ENCODE results near the gene RGS11. TPM values are rescaled to one million over a fixed set of nuclear protein-coding genes. Genes with fewer than 3 reads are reported as not detected.
A peak's percentile ranks its signal among the peaks of the same experiment; 100 is the strongest.

RGS11 gene
- total and polyA plus RNA-seq, 9 of the 15 experiments (the other 6 are each of a cell fraction or from before 2014, with no cell fraction given) = not detected

DNA sequence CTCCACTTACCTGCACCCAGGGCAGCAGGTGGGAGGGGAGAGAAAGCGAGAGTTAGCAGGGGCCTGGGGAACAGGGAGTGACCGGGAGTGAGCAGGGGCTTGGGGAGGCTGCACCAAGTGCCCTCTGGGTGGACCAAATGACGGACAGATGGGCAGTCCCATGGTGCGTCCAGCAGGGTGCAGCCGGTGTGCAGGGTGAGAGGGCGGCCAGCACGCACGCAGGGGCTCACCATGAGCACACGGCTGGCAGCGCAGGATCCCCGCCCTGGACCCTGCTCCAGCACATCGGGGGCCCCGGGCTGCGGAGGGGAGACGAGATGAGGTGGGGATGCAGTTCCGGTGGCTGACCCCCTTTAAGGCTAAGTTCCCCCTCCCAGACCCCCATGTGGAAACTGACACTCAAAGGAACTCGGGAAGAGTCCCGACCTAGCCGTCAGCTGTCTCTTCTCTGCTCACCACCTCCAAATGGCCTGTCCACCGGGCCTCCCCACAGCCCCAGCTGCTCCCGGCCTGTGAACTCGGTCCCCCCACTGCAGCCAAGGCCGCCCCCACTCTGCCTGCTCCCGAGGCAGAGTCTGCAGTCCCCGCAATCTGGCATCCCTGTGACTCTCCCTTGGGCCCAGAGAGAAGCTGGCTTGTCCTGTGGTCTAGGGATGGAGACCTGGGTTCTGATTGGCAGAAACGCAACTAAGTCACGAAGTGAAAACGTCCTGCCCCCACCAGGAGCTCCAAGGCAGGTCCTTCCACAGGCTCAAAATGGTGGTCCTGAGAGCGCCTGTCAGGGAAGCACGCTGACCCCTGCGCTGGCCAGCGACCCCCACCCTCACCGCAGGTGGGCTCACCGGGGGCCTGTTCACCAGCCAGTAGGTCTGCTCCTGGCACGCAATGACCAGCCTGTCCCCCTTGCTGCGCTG, 2.9 kb downstream of the RGS11 start:
- Histone ChIP-seq H3K4me1 (replicated peaks in 1 of 2; ENCODE audit: control insufficient read depth in 2 of 2, insufficient read depth in 2 of 2, low read length in 2 of 2) (peaks cover 0 to 78% of the 10 kb centered on the region in 2 experiments; a peak in 2 of 5 replicates), H3K27me3 (ENCODE audit: control insufficient read depth in 2 of 2, insufficient read depth in 2 of 2, low read length in 2 of 2) (no peaks in the 10 kb centered on the region; a peak in 1 of 5 replicates), H3K79me2 (ENCODE audit: control insufficient read depth, insufficient read depth, low read length) (no peaks in the 10 kb centered on the region), H2AFZ (ENCODE audit: low read depth, low read length) (0 out of 2 replicates have a peak overlapping the region, but pooled peaks have one; percentile 45), H3K4me3 (no peak overlapping the region), H3K9ac (ENCODE audit: insufficient read depth in 1 of 2, low read depth in 2 of 2, low read length in 2 of 2) (peak overlapping the region in 1 of 2 experiments; percentile 71; a peak in 2 of 4 replicates), H3K36me3 (ENCODE audit: control insufficient read depth, insufficient read depth, low read length) (no peaks in the 10 kb centered on the region), H3K27ac (ENCODE audit: extremely low read depth, low read depth, low read length) (no peak overlapping the region), H3K4me2 (ENCODE audit: insufficient read depth, low read length) (peak overlapping the region; percentile 32; the same call in 1 of the 2 replicates), H4K20me1 (replicated peaks; ENCODE audit: control insufficient read depth, insufficient read depth, low read length) (0 out of 2 replicates have a peak, but pooled peaks cover 2% of the 10 kb centered on the region), H3K9me1 (ENCODE audit: control insufficient read depth, insufficient read depth, low read length) (no peaks in the 10 kb centered on the region), H3K9me3 (replicated peaks; ENCODE audit: control insufficient read depth, insufficient read depth, low read depth, low read length) (no peaks in the 10 kb centered on the region)
- 32% methylated on average over 27 of the region's 36 CpGs for WGBS (ENCODE audit: insufficient coverage, low coverage, missing lambda C conversion rate)
- DNase-seq (ENCODE audit: extremely low read depth in 1 of 4, low spot score in 3 of 4) (peak in 1 of 4 experiments; percentile 49), FAIRE-seq (peak; percentile 15), ATAC-seq (peak; percentile 54)
- intact Hi-C loops (cut with micrococcal nuclease) (no loop called here), in situ Hi-C loops (cut with MboI) (no loop called here)
- BruUV-seq (replicated peaks) = no TSS peak
- POLR2A ChIA-PET = interaction anchor here (0.6 to 1.3 kb wide), 2 partner anchors 9 to 102 kb away, joined by 3 read pairs; no protein-coding TSS in a partner anchor
- TF ChIP-seq ZBTB7A (IDR thresholded peaks at IDR 0.05; ENCODE audit: borderline replicate concordance, control insufficient read depth, low read depth, low read length) (0 out of 2 replicates have a peak, but pooled peaks have one; percentile 31), GATAD2A (IDR thresholded peaks at IDR 0.05) (no peak), YY1 (IDR thresholded peaks at IDR 0.05; ENCODE audit: borderline replicate concordance in 1 of 3, control insufficient read depth in 1 of 3, extremely low read depth in 1 of 3, insufficient read depth in 3 of 3, insufficient read length in 1 of 3, insufficient replicate concordance in 2 of 3, low read depth in 1 of 3, low read length in 2 of 3) (peak in 1 of 3 experiments; percentile 24), SRF (CRISPR knock-in tag; IDR thresholded peaks at IDR 0.05) (no peak)
- TF ChIP-seq, protein P1, sequence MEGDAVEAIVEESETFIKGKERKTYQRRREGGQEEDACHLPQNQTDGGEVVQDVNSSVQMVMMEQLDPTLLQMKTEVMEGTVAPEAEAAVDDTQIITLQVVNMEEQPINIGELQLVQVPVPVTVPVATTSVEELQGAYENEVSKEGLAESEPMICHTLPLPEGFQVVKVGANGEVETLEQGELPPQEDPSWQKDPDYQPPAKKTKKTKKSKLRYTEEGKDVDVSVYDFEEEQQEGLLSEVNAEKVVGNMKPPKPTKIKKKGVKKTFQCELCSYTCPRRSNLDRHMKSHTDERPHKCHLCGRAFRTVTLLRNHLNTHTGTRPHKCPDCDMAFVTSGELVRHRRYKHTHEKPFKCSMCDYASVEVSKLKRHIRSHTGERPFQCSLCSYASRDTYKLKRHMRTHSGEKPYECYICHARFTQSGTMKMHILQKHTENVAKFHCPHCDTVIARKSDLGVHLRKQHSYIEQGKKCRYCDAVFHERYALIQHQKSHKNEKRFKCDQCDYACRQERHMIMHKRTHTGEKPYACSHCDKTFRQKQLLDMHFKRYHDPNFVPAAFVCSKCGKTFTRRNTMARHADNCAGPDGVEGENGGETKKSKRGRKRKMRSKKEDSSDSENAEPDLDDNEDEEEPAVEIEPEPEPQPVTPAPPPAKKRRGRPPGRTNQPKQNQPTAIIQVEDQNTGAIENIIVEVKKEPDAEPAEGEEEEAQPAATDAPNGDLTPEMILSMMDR (IDR thresholded peaks at IDR 0.05 in 2 of 3, conservative IDR thresholded peaks at IDR 0.05 in 1 of 3; ENCODE audit: insufficient read depth in 2 of 3, low read depth in 1 of 3, low read length in 3 of 3) = peak; percentile 13 to 34 (median 15); a peak in 2 of 6 replicates
- CTCF ChIA-PET (ENCODE audit: low intra/inter-chr PET ratio) = no interaction called here
